ENCODE measurements around the gene TMA16. TPM values are rescaled to one million over a fixed set of nuclear protein-coding genes. Genes with fewer than 3 reads are reported as not detected.
A peak's percentile ranks its signal among the peaks of the same experiment; 100 is the strongest.

Gene TMA16
- total RNA-seq, 2 experiments from 2014 or later, result 53.5 to 58.4 TPM

GRCh38 chr4:163489929-163490328 lies 4.6 kb upstream of the TMA16 start:
- Mint-ChIP-seq H3K27me3 (peaks cover 5% of the 10 kb centered on the region), H3K9me3 (no peaks in the 10 kb centered on the region), H3K4me1 (ENCODE audit: low read depth) (peaks cover 3% of the 10 kb centered on the region), H3K36me3 (ENCODE audit: low read depth) (peaks cover 2% of the 10 kb centered on the region), H3K27ac (no peak overlapping the region), H3K4me3 (no peak overlapping the region)
- DNase-seq (no peak), ATAC-seq (no peak)
- TF ChIP-seq CTCF (IDR thresholded peaks at IDR 0.05), result no peak
- CTCF ChIA-PET, result no interaction called here
- intact Hi-C loops (cut with micrococcal nuclease), result no loop called here
- POLR2A ChIA-PET, result interaction anchor here (0.6 kb wide), 1 partner anchor 738 kb away, joined by 3 read pairs; no protein-coding TSS in a partner anchor

- Mint-ChIP-seq H3K4me3 (peak overlapping the region; percentile 100), H3K27ac (peak overlapping the region; percentile 99), H3K9me3 (no peaks in the 10 kb centered on the region), H3K36me3 (ENCODE audit: low read depth) (peaks cover 22% of the 10 kb centered on the region), H3K27me3 (peaks cover 2% of the 10 kb centered on the region), H3K4me1 (ENCODE audit: low read depth) (peaks cover 23% of the 10 kb centered on the region)
- no peak for ATAC-seq
- no peak for TF ChIP-seq CTCF (IDR thresholded peaks at IDR 0.05)
- POLR2A ChIA-PET, result interaction anchor here (0.6 to 2.3 kb wide), 3 partner anchors 12 to 54 kb away, joined by 3 to 20 read pairs (median 3); no protein-coding TSS in a partner anchor
- CTCF ChIA-PET, result interaction anchor here (1.6 to 1.8 kb wide), 2 partner anchors 57 to 61 kb away, joined by 6 to 16 read pairs; no protein-coding TSS in a partner anchor
- intact Hi-C loops (cut with micrococcal nuclease), result no loop called here
- DNase-seq, result no peak
These were observed 1.5 kb upstream of the TMA16 start for GRCh38 chr4:163492951-163493504.

DNA sequence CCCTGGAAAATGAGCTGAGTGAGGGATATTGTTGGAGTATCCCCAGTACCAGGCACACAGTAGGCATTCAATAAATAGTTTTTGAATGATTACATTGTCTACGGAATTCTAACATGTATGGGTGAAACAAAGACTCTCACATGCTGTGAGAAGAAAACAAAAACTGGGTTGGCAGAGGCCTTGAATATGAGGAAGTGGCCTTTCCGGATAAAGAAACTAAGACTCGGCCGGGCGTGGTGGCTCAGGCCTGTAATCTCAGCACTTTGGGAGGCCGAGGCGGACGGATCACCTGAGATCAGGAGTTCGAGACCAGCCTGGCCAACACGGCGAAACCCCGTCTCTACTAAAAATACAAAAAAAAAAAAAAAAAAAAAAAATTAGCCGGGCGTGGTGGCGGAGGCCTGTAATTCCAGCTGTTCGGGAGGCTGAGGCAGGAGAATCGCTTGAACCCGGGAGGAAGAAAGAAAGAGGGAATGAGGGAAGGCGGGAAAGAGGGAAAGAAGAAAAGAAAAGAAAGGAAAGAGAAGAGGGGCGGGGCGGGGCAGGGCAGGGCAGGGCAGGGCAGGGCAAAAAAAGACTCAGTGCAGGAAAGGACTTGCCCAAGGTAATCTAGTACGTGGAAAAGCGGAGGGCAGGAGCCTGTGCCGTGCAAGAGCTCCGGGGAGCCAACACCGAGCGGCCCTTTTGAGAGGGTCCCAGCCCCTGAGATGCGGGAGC lies 689 bp upstream of the TMA16 start:
- H3K4me1 Mint-ChIP-seq (ENCODE audit: low read depth), result peaks cover 25% of the 10 kb centered on the region
- peaks cover 2% of the 10 kb centered on the region for H3K27me3 Mint-ChIP-seq
- ChIA-PET POLR2A (interaction anchor here (0.6 to 2.3 kb wide), 17 partner anchors 8 to 1968 kb away, joined by 3 to 20 read pairs (median 4); partner anchors contain the start of gene NAF1), CTCF (interaction anchor here (1.0 to 1.8 kb wide), 6 partner anchors 8 to 61 kb away, joined by 3 to 16 read pairs (median 4); no protein-coding TSS in a partner anchor)
- no peaks in the 10 kb centered on the region for H3K9me3 Mint-ChIP-seq
- peak overlapping the region; percentile 100 for H3K4me3 Mint-ChIP-seq
- ATAC-seq (peak; percentile 35), DNase-seq (peak; percentile 25)
- no peak for TF ChIP-seq CTCF (IDR thresholded peaks at IDR 0.05)
- H3K27ac Mint-ChIP-seq, result peak overlapping the region; percentile 99
- H3K36me3 Mint-ChIP-seq (ENCODE audit: low read depth), result peaks cover 22% of the 10 kb centered on the region
- intact Hi-C loops (cut with micrococcal nuclease), result no loop called here

DNA sequence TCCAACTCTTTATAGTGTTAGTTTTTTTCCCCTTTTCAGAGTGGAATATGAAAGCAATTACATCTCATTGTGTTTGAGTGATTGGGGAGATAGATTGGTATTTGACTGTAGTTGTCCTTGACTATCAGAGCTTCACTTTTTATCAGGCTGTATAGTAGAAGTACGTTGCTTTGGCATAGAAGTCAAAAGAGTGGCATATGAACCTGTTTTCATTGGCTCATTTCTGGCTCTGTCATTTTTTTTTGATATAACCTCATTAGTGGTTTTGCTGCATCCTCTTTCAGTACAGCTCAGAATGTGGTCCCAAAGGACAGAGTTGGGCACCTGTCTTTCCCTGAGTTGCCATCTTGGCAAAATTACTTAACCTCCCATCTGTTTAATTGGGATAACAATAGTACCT lies 1.4 kb downstream of the TMA16 start:
- DNase-seq, result peak; percentile 6
- Mint-ChIP-seq H3K4me3 (peak overlapping the region; percentile 100), H3K36me3 (ENCODE audit: low read depth) (peaks cover 28% of the 10 kb centered on the region), H3K27me3 (no peaks in the 10 kb centered on the region), H3K27ac (peak overlapping the region; percentile 93), H3K9me3 (no peaks in the 10 kb centered on the region), H3K4me1 (ENCODE audit: low read depth) (peaks cover 31% of the 10 kb centered on the region)
- ChIA-PET POLR2A (no interaction called here), CTCF (interaction anchor here (1.0 to 1.4 kb wide), 3 partner anchors 10 to 60 kb away, joined by 3 to 4 read pairs (median 3); no protein-coding TSS in a partner anchor)
- TF ChIP-seq CTCF (IDR thresholded peaks at IDR 0.05), result no peak
- ATAC-seq, result no peak
- intact Hi-C loops (cut with micrococcal nuclease), result loop anchor here (5.0 kb wide), 1 partner anchor 329 kb away; the partner anchor contains the start of gene NAF1

DNA sequence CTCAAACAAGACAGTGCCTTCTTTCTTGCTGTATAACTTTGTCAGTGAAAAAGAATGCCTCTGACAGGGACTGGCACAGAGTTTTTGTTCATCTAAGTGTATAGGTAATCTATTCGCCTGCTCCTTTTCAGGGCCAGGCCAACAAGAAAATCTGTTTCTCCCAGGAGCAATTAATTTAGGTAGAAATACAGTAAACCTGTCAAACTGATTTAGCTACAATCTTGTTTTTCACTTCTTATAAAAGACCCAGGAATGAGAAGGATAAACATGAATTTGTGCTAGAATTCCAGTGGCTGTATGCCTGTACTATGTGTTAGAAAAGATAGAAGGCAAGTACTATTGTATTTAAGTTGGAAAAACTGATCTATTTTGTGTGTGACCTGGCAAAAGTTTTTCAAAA lies 6.1 kb downstream of the TMA16 start:
- H3K4me1 Mint-ChIP-seq (ENCODE audit: low read depth), result peaks cover 56% of the 10 kb centered on the region

More for the DNA sequence above, 6.1 kb downstream of the TMA16 start:
- Mint-ChIP-seq H3K27ac (no peak overlapping the region), H3K4me3 (no peak overlapping the region), H3K9me3 (no peaks in the 10 kb centered on the region), H3K27me3 (no peaks in the 10 kb centered on the region), H3K36me3 (ENCODE audit: low read depth) (peaks cover 35% of the 10 kb centered on the region)
- DNase-seq (no peak), ATAC-seq (no peak)
- intact Hi-C loops (cut with micrococcal nuclease), result no loop called here
- POLR2A ChIA-PET, result no interaction called here
- no peak for TF ChIP-seq CTCF (IDR thresholded peaks at IDR 0.05)
- CTCF ChIA-PET, result interaction anchor here (1.0 kb wide), 1 partner anchor 36 kb away, joined by 3 read pairs; no protein-coding TSS in a partner anchor
